Mononuclear cell (primary cell): ENCODE results near the gene AMER3. TPM values are rescaled to one million over a fixed set of nuclear protein-coding genes. Genes with fewer than 3 reads are reported as not detected.

Experiments
- H3K27me3 ChIP-seq: 2 replicates; pipeline ENCODE4 v1.6.0; 2011; ENCODE audit warnings: low read length, control low read depth; ENCODE audit not compliant: insufficient read depth
- H3K4me1 ChIP-seq: 2 replicates; pipeline ENCODE4 v1.5.1; 2011; ENCODE audit warnings: mild to moderate bottlenecking, low read length, control low read depth; ENCODE audit not compliant: insufficient read depth
- H3K4me3 ChIP-seq: 2 replicates; pipeline ENCODE4 v1.5.1; 2011; ENCODE audit warnings: mild to moderate bottlenecking, low read length, moderate library complexity
- H3K9me3 ChIP-seq: 2 replicates; pipeline ENCODE4 v1.5.1; 2011; ENCODE audit warnings: low read depth, mild to moderate bottlenecking, control low read depth, low read length
- total RNA-seq: library from RNA; depleted of rRNA; stranded (reverse); fragments of >200 nt; gene quantifications from one replicate; pipeline ENCODE4 v1.2.3, GENCODE V29; 2012

Gene AMER3
- total RNA-seq, 1 donor: not detected

GRCh38 chr2:130790312-130790711, 35.0 kb downstream of the AMER3 start:
- Histone ChIP-seq H3K27me3 (no peaks in the 10 kb centered on the region), H3K4me3 (no peak overlapping the region), H3K4me1 (no peaks in the 10 kb centered on the region), H3K9me3 (no peaks in the 10 kb centered on the region)

- Histone ChIP-seq H3K9me3 (no peaks in the 10 kb centered on the region), H3K27me3 (no peaks in the 10 kb centered on the region), H3K4me3 (no peak overlapping the region), H3K4me1 (peaks cover 2% of the 10 kb centered on the region)
Observed at GRCh38 chr2:130790804-130791616, 35.7 kb downstream of the AMER3 start.

GRCh38 chr2:130791617-130791939, 36.2 kb downstream of the AMER3 start:
- Histone ChIP-seq H3K27me3 (no peaks in the 10 kb centered on the region), H3K9me3 (no peaks in the 10 kb centered on the region), H3K4me1 (peaks cover 3% of the 10 kb centered on the region), H3K4me3 (no peak overlapping the region)

GRCh38 chr2:130795431-130795830, 40.1 kb downstream of the AMER3 start:
- Histone ChIP-seq H3K4me1 (peaks cover 14% of the 10 kb centered on the region), H3K4me3 (no peak overlapping the region), H3K27me3 (peaks cover 2% of the 10 kb centered on the region), H3K9me3 (no peaks in the 10 kb centered on the region)

GRCh38 chr2:130796290-130796689, 41.0 kb downstream of the AMER3 start:
- H3K9me3 ChIP-seq: no peaks in the 10 kb centered on the region
- H3K4me3 ChIP-seq: no peak overlapping the region
- peaks cover 2% of the 10 kb centered on the region for H3K27me3 ChIP-seq
- H3K4me1 ChIP-seq: peaks cover 14% of the 10 kb centered on the region

- peak overlapping the region; percentile 64 for H3K4me3 ChIP-seq
- H3K9me3 ChIP-seq: no peaks in the 10 kb centered on the region
- H3K27me3 ChIP-seq: peaks cover 2% of the 10 kb centered on the region
- H3K4me1 ChIP-seq: peaks cover 14% of the 10 kb centered on the region
Observed at GRCh38 chr2:130797493-130798435, 42.4 kb downstream of the AMER3 start.

- Histone ChIP-seq H3K4me1 (peaks cover 14% of the 10 kb centered on the region), H3K9me3 (no peaks in the 10 kb centered on the region), H3K27me3 (peaks cover 2% of the 10 kb centered on the region), H3K4me3 (peak overlapping the region; percentile 64)
Observed at GRCh38 chr2:130798472-130799218, 43.3 kb downstream of the AMER3 start.

- no peak overlapping the region for H3K4me3 ChIP-seq
- H3K27me3 ChIP-seq: peaks cover 2% of the 10 kb centered on the region
- H3K4me1 ChIP-seq: peaks cover 14% of the 10 kb centered on the region
Observed at GRCh38 chr2:130799295-130799694, 44.0 kb downstream of the AMER3 start.

GRCh38 chr2:130805613-130806012, 50.3 kb downstream of the AMER3 start:
- Histone ChIP-seq H3K27me3 (no peaks in the 10 kb centered on the region), H3K4me3 (no peak overlapping the region), H3K4me1 (no peaks in the 10 kb centered on the region), H3K9me3 (no peaks in the 10 kb centered on the region)

More at GRCh38 chr2:130799295-130799694, 44.0 kb downstream of the AMER3 start:
- no peaks in the 10 kb centered on the region for H3K9me3 ChIP-seq

GRCh38 chr2:130806370-130806769, 51.0 kb downstream of the AMER3 start:
- Histone ChIP-seq H3K9me3 (no peaks in the 10 kb centered on the region), H3K4me3 (no peak overlapping the region), H3K27me3 (no peaks in the 10 kb centered on the region), H3K4me1 (no peaks in the 10 kb centered on the region)

GRCh38 chr2:130807659-130808385, 52.5 kb downstream of the AMER3 start:
- Histone ChIP-seq H3K4me3 (no peak overlapping the region), H3K27me3 (no peaks in the 10 kb centered on the region), H3K4me1 (no peaks in the 10 kb centered on the region), H3K9me3 (no peaks in the 10 kb centered on the region)

GRCh38 chr2:130808482-130809268, 53.3 kb downstream of the AMER3 start:
- no peaks in the 10 kb centered on the region for H3K4me1 ChIP-seq
- H3K4me3 ChIP-seq: no peak overlapping the region
- H3K27me3 ChIP-seq: no peaks in the 10 kb centered on the region
- no peaks in the 10 kb centered on the region for H3K9me3 ChIP-seq

- Histone ChIP-seq H3K27me3 (no peaks in the 10 kb centered on the region), H3K4me1 (no peaks in the 10 kb centered on the region), H3K9me3 (no peaks in the 10 kb centered on the region), H3K4me3 (no peak overlapping the region)
Observed at GRCh38 chr2:130810490-130810889, 55.1 kb downstream of the AMER3 start.

- no peaks in the 10 kb centered on the region for H3K27me3 ChIP-seq
- no peaks in the 10 kb centered on the region for H3K4me1 ChIP-seq
- H3K9me3 ChIP-seq: no peaks in the 10 kb centered on the region
- no peak overlapping the region for H3K4me3 ChIP-seq
Observed at GRCh38 chr2:130813722-130814121, 58.4 kb downstream of the AMER3 start.
